ENCODE data around the gene NT5DC1.

Gene NT5DC1

GRCh38 chr6:116100419-116101301, at the start of gene NT5DC1:
Gene NT5DC1 (plus strand): TSS chr6:116100853. CDS start chr6:116100931, 78 bp downstream.
- H3K27ac ChIP-seq, result peak within 1 kb of the TSS; percentile 92 to 96
- peak; percentile 89 for DNase-seq (ENCODE audit: low spot score)
- TF ChIP-seq CTCF (IDR thresholded peaks at IDR 0.05), result peak; percentile 25
- H3K4me3 ChIP-seq, result peak within 1 kb of the TSS; percentile 86

- Histone ChIP-seq H3K27ac (no peak overlapping the region), H3K4me3 (no peak overlapping the region)
- no peak for DNase-seq (ENCODE audit: low spot score)
- no peak for TF ChIP-seq CTCF (IDR thresholded peaks at IDR 0.05)
Observed at GRCh38 chr6:116051244-116051643, 49.4 kb upstream of the NT5DC1 start.

- DNase-seq (ENCODE audit: low spot score), result no peak
- Histone ChIP-seq H3K27ac (peak overlapping the region; percentile 9 to 34), H3K4me3 (peak overlapping the region; percentile 79)
- no peak for TF ChIP-seq CTCF (IDR thresholded peaks at IDR 0.05)
Observed at GRCh38 chr6:116055513-116055912, 45.1 kb upstream of the NT5DC1 start.

- peak overlapping the region; percentile 79 for H3K4me3 ChIP-seq
- DNase-seq (ENCODE audit: low spot score), result no peak
- no peak for TF ChIP-seq CTCF (IDR thresholded peaks at IDR 0.05)
- H3K27ac ChIP-seq, result peak overlapping the region; percentile 2 to 35
Observed at GRCh38 chr6:116057766-116058165, 42.9 kb upstream of the NT5DC1 start.

GRCh38 chr6:116059713-116060571, 40.7 kb upstream of the NT5DC1 start:
- no peak for TF ChIP-seq CTCF (IDR thresholded peaks at IDR 0.05)
- peak overlapping the region; percentile 50 to 90 for H3K27ac ChIP-seq
- no peak for DNase-seq (ENCODE audit: low spot score)
- H3K4me3 ChIP-seq, result peak overlapping the region; percentile 79

GRCh38 chr6:116060572-116061283, 39.9 kb upstream of the NT5DC1 start, which contains the start of gene FRK:
Gene FRK (minus strand): TSS chr6:116060891. CDS start chr6:116060311, 580 bp downstream.
- H3K4me3 ChIP-seq, result peak within 1 kb of the TSS; percentile 79
- no peak for DNase-seq (ENCODE audit: low spot score)
- peak; percentile 49 for TF ChIP-seq CTCF (IDR thresholded peaks at IDR 0.05)
- peak within 1 kb of the TSS; percentile 50 to 90 for H3K27ac ChIP-seq

All from coronary artery (tissue), 2 donors.